ENCODE data around the gene AP3B1. TPM values are rescaled to one million over a fixed set of nuclear protein-coding genes. Genes with fewer than 3 reads are reported as not detected.
A peak's percentile ranks its signal among the peaks of the same experiment; 100 is the strongest.
"Not testable (repeated sequence)": the region's sequence is repeated elsewhere in the genome, so short reads cannot be mapped to it uniquely, and the experiment has no call there.

The AP3B1 gene
- total RNA-seq, 1 donor, result 113 TPM

DNA sequence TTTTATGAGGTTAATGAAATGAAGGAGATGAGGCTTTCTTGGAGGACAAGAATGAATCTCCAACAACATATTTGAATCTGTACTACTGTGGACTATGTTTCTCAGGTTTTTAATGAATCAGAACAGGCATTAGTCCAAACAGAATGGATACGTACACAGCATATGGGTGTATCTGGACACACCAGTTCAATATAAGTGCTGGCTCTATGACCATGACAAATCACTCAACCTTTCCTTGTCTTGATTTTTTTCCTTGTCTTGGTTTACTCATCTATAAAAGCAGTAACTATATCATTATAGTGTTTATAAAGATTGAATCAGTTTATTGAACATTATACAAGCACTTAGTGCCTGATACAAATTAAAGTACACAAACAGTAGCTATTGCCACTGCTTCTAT lies 104.1 kb downstream of the AP3B1 start:
- TF ChIP-seq, protein P1, sequence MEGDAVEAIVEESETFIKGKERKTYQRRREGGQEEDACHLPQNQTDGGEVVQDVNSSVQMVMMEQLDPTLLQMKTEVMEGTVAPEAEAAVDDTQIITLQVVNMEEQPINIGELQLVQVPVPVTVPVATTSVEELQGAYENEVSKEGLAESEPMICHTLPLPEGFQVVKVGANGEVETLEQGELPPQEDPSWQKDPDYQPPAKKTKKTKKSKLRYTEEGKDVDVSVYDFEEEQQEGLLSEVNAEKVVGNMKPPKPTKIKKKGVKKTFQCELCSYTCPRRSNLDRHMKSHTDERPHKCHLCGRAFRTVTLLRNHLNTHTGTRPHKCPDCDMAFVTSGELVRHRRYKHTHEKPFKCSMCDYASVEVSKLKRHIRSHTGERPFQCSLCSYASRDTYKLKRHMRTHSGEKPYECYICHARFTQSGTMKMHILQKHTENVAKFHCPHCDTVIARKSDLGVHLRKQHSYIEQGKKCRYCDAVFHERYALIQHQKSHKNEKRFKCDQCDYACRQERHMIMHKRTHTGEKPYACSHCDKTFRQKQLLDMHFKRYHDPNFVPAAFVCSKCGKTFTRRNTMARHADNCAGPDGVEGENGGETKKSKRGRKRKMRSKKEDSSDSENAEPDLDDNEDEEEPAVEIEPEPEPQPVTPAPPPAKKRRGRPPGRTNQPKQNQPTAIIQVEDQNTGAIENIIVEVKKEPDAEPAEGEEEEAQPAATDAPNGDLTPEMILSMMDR (IDR thresholded peaks at IDR 0.05; ENCODE audit: insufficient read depth, low read depth, low read length), result no peak
- no peak for DNase-seq (ENCODE audit: low read depth)
- no peak overlapping the region for H3K4me3 ChIP-seq (ENCODE audit: low read depth, low read length)

DNA sequence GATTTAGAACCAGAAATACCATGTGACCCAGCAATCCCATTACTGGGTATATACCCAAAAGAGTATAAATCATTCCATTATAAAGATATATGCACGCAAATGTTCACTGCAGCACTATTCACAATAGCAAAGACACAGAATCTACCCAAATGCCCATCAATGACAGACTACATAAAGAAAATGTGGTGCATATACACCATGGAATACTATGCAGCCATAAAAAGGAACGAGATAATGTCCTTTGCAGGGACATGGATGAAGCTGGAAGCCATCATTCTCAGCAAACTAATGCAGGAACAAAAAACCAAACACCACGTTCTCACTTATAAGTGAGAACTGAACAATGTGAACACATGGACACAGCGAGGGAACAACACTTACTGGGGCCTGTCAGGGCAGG lies 105.8 kb downstream of the AP3B1 start:
- not testable (repeated sequence) for H3K4me3 ChIP-seq (ENCODE audit: low read depth, low read length); DNase-seq (ENCODE audit: low read depth)

DNA sequence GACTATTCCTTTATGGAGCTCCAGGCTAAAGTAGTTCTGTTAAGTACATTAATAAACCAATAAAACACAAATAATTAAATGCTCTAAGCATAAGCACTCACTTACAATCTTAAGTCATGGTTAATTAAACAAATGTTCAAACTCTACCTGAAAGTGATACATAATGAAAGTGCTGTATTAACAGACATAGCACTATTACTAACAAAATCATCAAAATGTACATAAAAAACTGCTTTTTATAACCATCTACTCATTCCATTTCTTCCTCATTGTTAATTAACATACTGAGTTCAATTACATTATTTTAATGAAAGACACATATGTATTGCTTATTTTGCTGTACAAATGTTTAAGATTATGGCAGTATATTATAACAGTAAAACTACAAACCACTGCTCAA lies 107.3 kb downstream of the AP3B1 start:
- DNase-seq (ENCODE audit: low read depth), result no peak
- H3K4me3 ChIP-seq (ENCODE audit: low read depth, low read length), result no peak overlapping the region
- TF ChIP-seq, protein P1 (IDR thresholded peaks at IDR 0.05; ENCODE audit: insufficient read depth, low read depth, low read length), result no peak

DNA sequence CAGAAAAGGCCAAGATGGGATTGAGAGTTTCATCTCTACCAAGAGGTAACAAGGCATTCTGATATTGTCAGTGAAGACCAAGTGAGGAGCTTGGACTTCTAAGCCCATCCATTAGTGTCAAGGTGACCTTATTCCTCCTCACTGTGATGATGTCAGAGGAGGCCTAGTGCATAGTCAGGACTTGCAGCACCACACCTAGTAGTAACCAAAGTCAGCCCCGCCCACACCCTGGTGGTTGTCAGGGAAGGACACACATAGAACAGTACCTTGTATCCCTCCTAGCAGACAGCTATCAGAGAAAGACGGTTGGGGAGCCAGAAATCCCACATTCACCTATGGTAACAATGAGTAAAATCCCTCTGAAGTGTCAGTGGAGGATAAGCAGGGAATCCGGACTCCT lies 111.7 kb downstream of the AP3B1 start:
- no peak overlapping the region for H3K4me3 ChIP-seq (ENCODE audit: low read depth, low read length)
- TF ChIP-seq, protein P1 (IDR thresholded peaks at IDR 0.05; ENCODE audit: insufficient read depth, low read depth, low read length), result no peak
- DNase-seq (ENCODE audit: low read depth), result no peak

DNA sequence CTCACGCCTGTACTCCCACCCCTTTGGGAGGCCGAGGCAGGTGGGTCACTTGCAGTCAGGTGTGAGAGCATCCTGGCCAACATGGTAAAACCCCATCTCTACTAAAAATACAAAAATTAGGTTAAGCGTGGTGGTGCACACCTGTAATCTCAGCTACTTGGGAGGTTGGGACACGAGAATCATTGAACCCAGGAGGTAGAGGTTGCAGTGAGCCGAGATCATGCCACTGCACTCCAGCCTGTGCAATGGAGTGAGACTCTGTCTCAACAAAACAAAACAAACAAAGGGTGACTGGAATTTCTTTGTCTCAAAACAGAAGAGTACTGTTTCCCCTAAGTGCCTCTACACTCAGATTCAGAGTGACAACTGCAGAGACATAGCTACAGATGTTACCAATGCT lies 116.1 kb downstream of the AP3B1 start:
- no peak for DNase-seq (ENCODE audit: low read depth)
- TF ChIP-seq, protein P1 (IDR thresholded peaks at IDR 0.05; ENCODE audit: insufficient read depth, low read depth, low read length), result no peak
- H3K4me3 ChIP-seq (ENCODE audit: low read depth, low read length), result no peak overlapping the region

DNA sequence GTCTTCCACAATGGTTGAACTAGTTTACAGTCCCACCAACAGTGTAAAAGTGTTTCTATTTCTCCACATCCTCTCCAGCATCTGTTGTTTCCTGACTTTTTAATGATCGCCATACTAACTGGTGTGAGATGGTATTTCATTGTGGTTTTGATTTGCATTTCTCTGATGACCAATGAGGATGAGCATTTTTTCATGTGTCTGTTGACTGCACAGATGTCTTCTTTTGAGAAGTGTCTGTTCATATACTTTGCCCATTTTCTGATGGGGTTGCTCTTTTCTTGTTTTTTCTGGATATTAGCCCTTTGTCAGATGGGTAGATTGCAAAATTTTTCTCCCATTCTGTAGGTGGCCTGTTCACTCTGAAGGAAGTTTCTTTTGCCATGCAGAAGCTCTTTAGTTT lies 124.2 kb downstream of the AP3B1 start:
- not testable (repeated sequence) for DNase-seq (ENCODE audit: low read depth); H3K4me3 ChIP-seq (ENCODE audit: low read depth, low read length)

DNA sequence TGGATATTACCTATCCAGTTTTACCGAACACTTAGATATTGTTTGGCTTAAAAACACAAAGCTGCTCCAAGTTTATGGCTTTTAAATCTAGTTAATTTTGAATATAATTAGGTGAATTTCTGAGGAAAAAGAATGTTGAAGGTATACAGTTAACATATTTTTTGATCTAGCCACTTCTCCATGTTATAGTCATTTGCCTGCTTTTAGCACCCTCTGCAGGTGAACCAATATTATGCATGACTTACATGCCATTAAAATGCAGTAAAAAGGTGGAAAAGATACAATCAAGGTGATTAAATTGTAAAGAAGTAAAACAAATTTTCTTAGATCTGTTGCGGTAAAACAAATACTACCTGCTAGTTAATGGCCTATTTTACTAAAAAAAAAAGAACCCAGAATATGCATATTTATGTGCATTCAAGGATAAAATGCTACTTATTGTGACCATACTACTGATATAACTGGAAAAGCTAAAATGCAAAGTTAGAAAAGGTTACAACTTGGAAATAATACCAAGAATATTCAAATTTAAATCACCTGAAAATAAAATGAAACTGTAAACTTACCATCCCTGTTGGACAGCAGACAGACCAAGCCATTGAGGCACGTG lies 132.1 kb downstream of the AP3B1 start:
- TF ChIP-seq, protein P1 (IDR thresholded peaks at IDR 0.05; ENCODE audit: insufficient read depth, low read depth, low read length), result peak; percentile 64
- peak; percentile 43 for DNase-seq (ENCODE audit: low read depth)

DNA sequence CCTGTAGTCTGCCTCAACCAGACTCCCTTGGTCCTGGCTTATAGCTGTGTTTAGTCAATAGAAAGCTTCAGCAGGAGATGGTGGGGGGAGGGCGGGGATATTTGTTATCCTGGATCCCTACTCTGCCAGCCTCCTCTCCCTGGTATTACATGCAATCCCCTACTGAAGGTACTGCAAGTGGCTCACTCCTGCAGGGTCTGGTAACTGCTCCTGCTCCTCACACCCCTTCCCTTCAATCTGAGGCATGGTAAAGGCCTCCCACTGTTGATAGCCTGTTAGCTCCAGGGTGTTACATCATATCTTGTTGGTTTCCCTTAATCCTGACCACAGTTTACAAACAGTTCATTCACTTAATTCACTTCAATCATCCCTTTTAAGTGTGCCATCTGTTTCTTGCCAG lies 137.5 kb downstream of the AP3B1 start:
- DNase-seq (ENCODE audit: low read depth), result peak; percentile 22
- TF ChIP-seq, protein P1 (IDR thresholded peaks at IDR 0.05; ENCODE audit: insufficient read depth, low read depth, low read length), result no peak
- no peak overlapping the region for H3K4me3 ChIP-seq (ENCODE audit: low read depth, low read length)

More for the DNA sequence above, 132.1 kb downstream of the AP3B1 start:
- no peak overlapping the region for H3K4me3 ChIP-seq (ENCODE audit: low read depth, low read length)

Data from fibroblast of villous mesenchyme (primary cell).